IgD-negative memory B cell (primary cell): ENCODE results near the gene CHCHD6. TPM values are rescaled to one million over a fixed set of nuclear protein-coding genes. Genes with fewer than 3 reads are reported as not detected.

Experiments used
- H3K27ac Mint-ChIP-seq, 3 donors: one replicate each; pipeline ENCODE4 v1.8.0; 2020 to 2022; ENCODE audit warnings: mild to moderate bottlenecking in 3 of 3, mixed read lengths in 3 of 3, moderate library complexity in 1 of 3
- H3K27me3 Mint-ChIP-seq: one replicate; pipeline ENCODE4 v1.8.0; 2021; ENCODE audit warnings: mixed read lengths
- H3K36me3 Mint-ChIP-seq: one replicate; pipeline ENCODE4 v1.8.0; 2020; ENCODE audit warnings: mild to moderate bottlenecking, mixed read lengths
- H3K4me1 Mint-ChIP-seq, 3 donors: one replicate each; pipeline ENCODE4 v1.8.0; 2020 to 2022; ENCODE audit warnings: mixed read lengths in 3 of 3, mild to moderate bottlenecking in 1 of 3
- H3K4me3 Mint-ChIP-seq, 4 donors: one replicate each; pipeline ENCODE4 v1.8.0; 2020 to 2022; ENCODE audit warnings: mild to moderate bottlenecking in 4 of 4, mixed read lengths in 4 of 4, moderate library complexity in 3 of 4
- H3K9me3 Mint-ChIP-seq, 3 donors: one replicate each; pipeline ENCODE4 v1.8.0; 2020 to 2021; ENCODE audit warnings: mixed read lengths in 3 of 3, mild to moderate bottlenecking in 1 of 3
- polyA plus RNA-seq: library from polyadenylated mRNA; unstranded; fragments of 300-500 nt; fragmentation: Illumina TruSeq; gene quantifications from one replicate; pipeline ENCODE4 v1.2.3, GENCODE V29; 2021

CHCHD6 gene
- polyA plus RNA-seq, 1 donor from 2014 or later = 16.6 TPM

GRCh38 chr3:126956361-126956760, 252.3 kb downstream of the CHCHD6 start:
- peaks cover 6% of the 10 kb centered on the region for H3K27me3 Mint-ChIP-seq
- peaks cover 10% of the 10 kb centered on the region for H3K36me3 Mint-ChIP-seq
- no peaks in the 10 kb centered on the region for H3K9me3 Mint-ChIP-seq
- H3K27ac Mint-ChIP-seq = peak overlapping the region in 2 of 3 donors; percentile 66 to 83
- peaks cover 10 to 27% (median 26%) of the 10 kb centered on the region in 3 donors for H3K4me1 Mint-ChIP-seq
- H3K4me3 Mint-ChIP-seq = no peak overlapping the region

- peaks cover 10% of the 10 kb centered on the region for H3K36me3 Mint-ChIP-seq
- H3K27ac Mint-ChIP-seq = no peak overlapping the region
- H3K27me3 Mint-ChIP-seq = peaks cover 6% of the 10 kb centered on the region
- peak overlapping the region in 1 of 4 donors; percentile 54 for H3K4me3 Mint-ChIP-seq
- H3K9me3 Mint-ChIP-seq = no peaks in the 10 kb centered on the region
- H3K4me1 Mint-ChIP-seq = peaks cover 10 to 27% (median 26%) of the 10 kb centered on the region in 3 donors
Measured at GRCh38 chr3:126956866-126957650, 253.0 kb downstream of the CHCHD6 start.

DNA sequence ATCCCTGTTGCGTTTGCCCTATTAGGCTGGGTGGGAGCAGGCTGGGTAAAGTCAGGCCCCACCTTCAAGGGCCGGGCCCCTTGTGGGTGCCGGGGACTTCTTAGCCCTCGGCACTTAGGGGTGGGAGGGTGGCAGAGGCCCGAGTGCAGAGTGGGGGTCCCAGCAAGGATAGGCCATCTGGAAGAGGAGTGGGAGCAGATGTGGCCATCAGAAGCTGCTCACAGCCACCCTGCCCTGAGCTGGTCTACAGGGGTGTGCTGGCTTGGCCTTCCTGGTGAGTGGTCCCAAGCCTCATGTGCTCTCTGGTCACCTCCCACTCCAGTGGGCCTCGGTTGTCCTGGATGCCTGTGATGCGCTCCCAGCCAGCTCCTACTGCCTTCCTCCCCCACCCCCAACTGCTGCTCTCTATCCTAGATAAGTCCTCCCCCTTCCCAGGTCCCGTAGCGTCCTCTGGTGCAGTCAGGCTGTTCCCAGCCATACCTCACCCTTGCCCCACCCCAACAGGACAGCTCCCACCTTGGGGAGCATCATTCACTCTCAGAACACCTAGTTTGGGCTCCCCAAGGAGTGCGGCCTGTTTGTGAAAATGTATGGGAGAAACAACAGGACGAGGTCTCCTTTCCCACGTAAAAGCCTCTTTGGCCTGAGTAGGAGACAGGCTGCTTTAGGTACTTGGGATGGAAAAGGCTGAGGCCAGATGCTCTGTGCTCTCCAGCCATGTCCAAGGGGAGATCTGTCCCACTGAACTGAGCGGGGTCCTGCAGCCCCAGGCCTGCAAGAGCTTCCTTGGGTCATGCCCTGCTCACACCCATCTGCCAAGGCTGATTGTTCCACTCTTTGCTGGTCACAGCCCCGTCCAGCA, 254.0 kb downstream of the CHCHD6 start:
- Mint-ChIP-seq H3K36me3 (peaks cover 10% of the 10 kb centered on the region), H3K4me3 (no peak overlapping the region), H3K4me1 (peaks cover 12 to 27% (median 26%) of the 10 kb centered on the region in 3 donors), H3K9me3 (no peaks in the 10 kb centered on the region), H3K27ac (no peak overlapping the region), H3K27me3 (peaks cover 6% of the 10 kb centered on the region)

DNA sequence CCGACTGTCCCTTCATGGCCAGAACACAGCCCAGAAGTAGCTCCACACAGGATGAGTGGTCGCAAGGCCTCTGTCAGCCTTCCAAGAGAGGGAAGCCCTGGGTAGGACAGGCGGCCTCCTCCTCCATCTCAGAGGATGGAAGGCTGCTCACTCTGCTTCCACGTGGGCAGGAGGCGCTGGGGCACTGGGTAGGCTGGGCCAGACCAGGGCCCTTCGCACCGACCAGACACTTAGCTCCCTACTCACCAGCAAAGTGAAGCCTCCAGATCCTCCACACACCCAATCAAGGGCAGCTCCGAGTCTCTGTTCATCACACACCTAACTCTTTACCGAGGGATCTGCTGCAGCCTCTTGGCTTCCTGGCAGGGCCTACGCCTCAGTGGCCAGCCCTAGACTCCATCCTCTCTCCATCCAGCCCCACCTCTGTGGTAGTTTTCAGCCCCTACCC, 254.6 kb downstream of the CHCHD6 start:
- Mint-ChIP-seq H3K9me3 (no peaks in the 10 kb centered on the region), H3K4me3 (no peak overlapping the region), H3K27me3 (peaks cover 9% of the 10 kb centered on the region), H3K4me1 (peaks cover 12 to 24% (median 24%) of the 10 kb centered on the region in 3 donors), H3K27ac (peak overlapping the region in 1 of 3 donors; percentile 41), H3K36me3 (peaks cover 7% of the 10 kb centered on the region)

- H3K27ac Mint-ChIP-seq = no peak overlapping the region
- no peaks in the 10 kb centered on the region for H3K9me3 Mint-ChIP-seq
- H3K27me3 Mint-ChIP-seq = peaks cover 9% of the 10 kb centered on the region
- peak overlapping the region in 1 of 4 donors; percentile 31 for H3K4me3 Mint-ChIP-seq
- peaks cover 7% of the 10 kb centered on the region for H3K36me3 Mint-ChIP-seq
- H3K4me1 Mint-ChIP-seq = peaks cover 9 to 24% (median 19%) of the 10 kb centered on the region in 3 donors
Measured at GRCh38 chr3:126959136-126959920, 255.3 kb downstream of the CHCHD6 start.

- H3K9me3 Mint-ChIP-seq = no peaks in the 10 kb centered on the region
- H3K27ac Mint-ChIP-seq = no peak overlapping the region
- peaks cover 14% of the 10 kb centered on the region for H3K27me3 Mint-ChIP-seq
- H3K4me1 Mint-ChIP-seq = peaks cover 9 to 18% (median 14%) of the 10 kb centered on the region in 3 donors
- H3K4me3 Mint-ChIP-seq = no peak overlapping the region
- H3K36me3 Mint-ChIP-seq = peaks cover 7% of the 10 kb centered on the region
Measured at GRCh38 chr3:126959921-126960603, 256.0 kb downstream of the CHCHD6 start.

DNA sequence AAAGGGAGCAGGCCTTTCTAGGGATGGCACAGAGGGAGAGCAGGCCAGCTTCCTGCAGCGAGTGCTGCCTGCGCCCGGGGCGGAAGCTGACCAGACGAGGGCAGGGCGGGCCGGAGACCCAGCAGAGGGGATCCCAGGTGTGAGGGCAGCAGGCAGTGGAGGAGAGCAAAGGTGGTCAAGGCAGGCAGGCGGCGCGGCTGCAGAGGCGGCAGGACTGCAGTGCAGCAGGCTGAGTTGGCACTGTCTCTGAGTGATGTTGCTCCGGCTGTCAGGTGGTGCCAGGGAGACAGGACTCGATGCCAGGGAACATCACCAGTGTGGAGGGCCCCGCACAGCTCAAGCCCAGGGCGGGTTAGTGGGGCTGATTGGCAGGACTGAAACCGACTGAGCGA, 256.6 kb downstream of the CHCHD6 start:
- Mint-ChIP-seq H3K4me3 (no peak overlapping the region), H3K9me3 (no peaks in the 10 kb centered on the region), H3K27me3 (peaks cover 19% of the 10 kb centered on the region), H3K36me3 (peaks cover 7% of the 10 kb centered on the region), H3K4me1 (peaks cover 8 to 15% (median 10%) of the 10 kb centered on the region in 3 donors), H3K27ac (no peak overlapping the region)

DNA sequence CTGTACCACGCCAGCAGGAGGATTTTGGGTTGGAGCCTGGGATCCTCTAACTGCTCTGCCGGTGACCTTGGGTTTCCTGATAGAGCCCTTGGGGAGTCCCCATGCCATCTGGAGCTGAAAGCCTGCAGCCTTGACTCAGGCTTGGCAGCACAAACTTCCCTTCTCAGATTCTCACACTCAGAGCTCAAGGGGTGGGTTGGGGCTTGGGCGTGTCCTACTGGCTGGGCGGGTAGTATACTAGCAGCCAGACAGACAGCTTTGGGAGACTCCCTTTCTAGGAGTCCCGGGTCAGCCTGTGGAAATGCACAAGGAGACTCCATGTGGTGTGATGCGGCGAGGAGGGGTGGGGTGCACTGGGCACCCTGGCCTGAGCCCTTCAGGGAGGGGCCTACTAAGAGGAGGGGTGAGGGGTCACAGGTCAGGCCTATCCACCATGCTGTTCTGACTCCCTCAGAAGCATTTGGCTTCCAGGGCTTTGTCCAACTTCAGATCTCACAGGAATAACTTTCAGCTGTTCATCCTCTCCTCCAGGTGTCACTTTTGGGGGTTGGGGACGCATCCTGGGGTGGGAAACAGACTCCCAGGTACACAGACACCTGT, 257.3 kb downstream of the CHCHD6 start:
- H3K9me3 Mint-ChIP-seq = no peaks in the 10 kb centered on the region
- peaks cover 6% of the 10 kb centered on the region for H3K36me3 Mint-ChIP-seq
- H3K27me3 Mint-ChIP-seq = peaks cover 22% of the 10 kb centered on the region
- peaks cover 6 to 13% (median 8%) of the 10 kb centered on the region in 3 donors for H3K4me1 Mint-ChIP-seq
- no peak overlapping the region for H3K27ac Mint-ChIP-seq
- peak overlapping the region in 1 of 4 donors; percentile 51 for H3K4me3 Mint-ChIP-seq

- H3K36me3 Mint-ChIP-seq = peaks cover 5% of the 10 kb centered on the region
- peaks cover 5 to 10% (median 8%) of the 10 kb centered on the region in 3 donors for H3K4me1 Mint-ChIP-seq
- no peaks in the 10 kb centered on the region for H3K9me3 Mint-ChIP-seq
- peaks cover 22% of the 10 kb centered on the region for H3K27me3 Mint-ChIP-seq
- no peak overlapping the region for H3K4me3 Mint-ChIP-seq
- H3K27ac Mint-ChIP-seq = no peak overlapping the region
Measured at GRCh38 chr3:126961791-126962461, 257.9 kb downstream of the CHCHD6 start.

GRCh38 chr3:126962756-126963155, 258.7 kb downstream of the CHCHD6 start:
- no peak overlapping the region for H3K4me3 Mint-ChIP-seq
- H3K9me3 Mint-ChIP-seq = no peaks in the 10 kb centered on the region
- H3K27me3 Mint-ChIP-seq = peaks cover 28% of the 10 kb centered on the region
- H3K4me1 Mint-ChIP-seq = peaks cover 5 to 10% (median 8%) of the 10 kb centered on the region in 3 donors
- H3K36me3 Mint-ChIP-seq = peaks cover 5% of the 10 kb centered on the region
- no peak overlapping the region for H3K27ac Mint-ChIP-seq

DNA sequence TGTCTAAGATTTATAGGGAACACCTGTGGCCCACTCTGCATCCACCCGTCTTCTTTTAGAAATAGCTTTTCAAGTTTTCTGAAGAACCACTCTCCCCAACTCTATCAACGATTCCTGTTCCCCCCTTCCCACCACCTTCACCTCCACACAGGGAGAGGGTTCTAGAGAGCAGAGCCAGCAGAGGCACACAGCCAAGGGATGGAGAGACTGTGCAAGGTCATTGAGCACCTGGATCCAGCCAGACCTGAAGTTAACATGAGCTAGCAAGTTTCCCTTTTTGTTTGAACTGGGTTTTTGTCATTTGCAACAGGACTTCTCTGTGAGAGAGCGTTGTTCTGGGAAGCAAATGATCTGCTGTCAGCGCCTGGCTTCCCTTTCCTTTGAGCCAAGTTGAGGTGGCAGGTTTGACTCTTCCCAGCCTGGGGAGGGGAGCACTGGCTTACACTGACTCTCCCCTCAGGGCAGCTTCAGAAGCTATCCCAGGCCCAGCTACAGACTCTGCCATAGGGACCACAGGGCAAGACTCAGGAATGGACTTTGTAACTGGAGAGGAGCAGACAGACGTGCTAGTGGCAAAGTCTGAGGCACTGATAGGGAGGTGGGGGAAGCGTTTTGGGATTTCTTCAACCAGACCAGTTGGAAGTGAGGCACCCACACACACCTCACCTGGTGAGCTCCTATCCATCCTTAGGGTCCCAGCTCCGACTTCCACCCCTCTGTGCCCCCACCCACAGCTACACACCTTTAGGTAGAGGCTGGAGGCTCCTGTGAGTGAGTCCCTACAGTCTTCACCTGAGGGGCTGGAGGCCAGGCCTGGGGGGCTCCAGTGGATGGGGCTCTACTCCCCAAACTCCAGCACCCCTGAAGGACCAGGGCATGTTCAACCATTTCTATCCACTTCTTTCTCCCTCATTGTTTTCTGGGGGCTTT, 259.5 kb downstream of the CHCHD6 start:
- no peaks in the 10 kb centered on the region for H3K9me3 Mint-ChIP-seq

DNA sequence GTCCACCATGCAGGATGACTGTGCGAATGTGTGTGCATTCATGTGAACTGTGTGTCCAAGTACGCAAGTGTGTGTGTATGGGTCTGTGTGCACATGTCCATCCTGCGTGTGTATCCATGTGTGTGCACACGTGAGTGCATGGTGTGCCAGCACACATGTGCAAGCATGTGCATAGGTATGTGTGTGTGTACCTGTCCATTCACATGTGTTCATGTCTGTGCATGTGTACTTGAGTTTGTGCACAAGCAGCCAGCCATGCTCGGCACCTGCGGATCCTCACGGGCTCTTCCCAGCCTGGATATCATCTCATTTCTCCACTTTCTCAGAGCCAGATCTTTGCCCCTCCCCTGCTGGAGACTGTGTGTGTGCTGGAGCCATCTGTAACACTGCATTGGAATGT, 260.2 kb downstream of the CHCHD6 start:
- Mint-ChIP-seq H3K27ac (no peak overlapping the region), H3K36me3 (no peaks in the 10 kb centered on the region), H3K27me3 (peaks cover 42% of the 10 kb centered on the region), H3K4me1 (peaks cover 4 to 10% (median 9%) of the 10 kb centered on the region in 3 donors), H3K9me3 (no peaks in the 10 kb centered on the region), H3K4me3 (no peak overlapping the region)

More for the DNA sequence above, 259.5 kb downstream of the CHCHD6 start:
- peaks cover 5% of the 10 kb centered on the region for H3K36me3 Mint-ChIP-seq
- H3K27ac Mint-ChIP-seq = no peak overlapping the region
- H3K4me3 Mint-ChIP-seq = no peak overlapping the region
- H3K27me3 Mint-ChIP-seq = peaks cover 35% of the 10 kb centered on the region
- H3K4me1 Mint-ChIP-seq = peaks cover 8 to 10% (median 9%) of the 10 kb centered on the region in 3 donors
